CD14-positive monocyte (primary cell): Measurements from ENCODE around the gene BCO1. TPM values are rescaled to one million over a fixed set of nuclear protein-coding genes. Genes with fewer than 3 reads are reported as not detected.

Source experiments
- DNase-seq, 3 donors: peaks; one replicate each; pipeline ENCODE4 v3.0.0-alpha.2; 2011 to 2022
- H2AFZ ChIP-seq: 2 replicates; pipeline ENCODE4 v1.6.0; 2012; ENCODE audit warnings: mild to moderate bottlenecking, low read depth, low read length, inconsistent platforms; ENCODE audit not compliant: insufficient read depth, poor library complexity, severe bottlenecking
- H3K27ac ChIP-seq, 2 donors: 1 replicate in 1 of 2; 2 replicates in 1 of 2; pipeline ENCODE4 v1.5.1; 2012 to 2013; ENCODE audit warnings: low read length in 2 of 2, control low read depth in 1 of 2, inconsistent platforms in 1 of 2, low read depth in 1 of 2, mild to moderate bottlenecking in 1 of 2
- H3K27me3 ChIP-seq, 2 donors: one replicate each; pipeline versions ENCODE4 v1.6.0 to v1.6.1; 2011 to 2013; ENCODE audit warnings: low read length in 2 of 2; ENCODE audit not compliant: control insufficient read depth in 2 of 2, insufficient read depth in 2 of 2
- H3K36me3 ChIP-seq, 2 donors: replicated peaks in 1 of 2; 1 replicate in 1 of 2; 2 replicates in 1 of 2; pipeline versions ENCODE4 v1.5.1 to v1.6.1; 2012 to 2013; ENCODE audit warnings: low read length in 2 of 2, control low read depth in 1 of 2, inconsistent platforms in 1 of 2, mild to moderate bottlenecking in 1 of 2; ENCODE audit not compliant: insufficient read depth in 2 of 2, control insufficient read depth in 1 of 2
- H3K4me1 ChIP-seq, 2 donors: 1 replicate in 1 of 2; 2 replicates in 1 of 2; pipeline versions ENCODE4 v1.5.1 to v1.6.1; 2012 to 2013; ENCODE audit warnings: low read length in 2 of 2, control low read depth in 1 of 2, inconsistent platforms in 1 of 2, mild to moderate bottlenecking in 1 of 2, moderate library complexity in 1 of 2; ENCODE audit not compliant: insufficient read depth in 2 of 2, control insufficient read depth in 1 of 2
- H3K4me2 ChIP-seq: replicated peaks from 2 replicates; pipeline ENCODE3; 2012; ENCODE audit warnings: low read length, moderate library complexity, mild to moderate bottlenecking; ENCODE audit not compliant: poor library complexity, severe bottlenecking; ENCODE audit errors: extremely low read depth
- H3K4me3 ChIP-seq, 3 experiments: fragments of 200-600 bp in 1 of 3; sonication (generic) in 1 of 3; replicated peaks in 1 of 3; 1 replicate in 2 of 3; 2 replicates in 1 of 3; pipeline ENCODE4 v1.5.1; 2011 to 2013; ENCODE audit warnings: low read length in 3 of 3, mild to moderate bottlenecking in 3 of 3, control low read depth in 2 of 3, low read depth in 2 of 3, inconsistent platforms in 1 of 3, moderate library complexity in 1 of 3
- H3K79me2 ChIP-seq: 2 replicates; pipeline ENCODE4 v1.6.0; 2012; ENCODE audit warnings: mild to moderate bottlenecking, control low read depth, inconsistent platforms, low read length, moderate library complexity; ENCODE audit not compliant: insufficient read depth
- H3K9ac ChIP-seq: 2 replicates; pipeline ENCODE4 v1.6.0; 2017; ENCODE audit warnings: low read length, mild to moderate bottlenecking; ENCODE audit not compliant: insufficient read depth, poor library complexity, severe bottlenecking
- H3K9me3 ChIP-seq, 2 donors: replicated peaks in 1 of 2; 1 replicate in 1 of 2; 2 replicates in 1 of 2; pipeline versions ENCODE4 v1.5.1 to v1.6.1; 2012 to 2013; ENCODE audit warnings: low read length in 2 of 2, control low read depth in 1 of 2; ENCODE audit not compliant: control insufficient read depth in 1 of 2, insufficient read depth in 1 of 2
- H4K20me1 ChIP-seq: 2 replicates; pipeline ENCODE4 v1.6.0; 2012; ENCODE audit warnings: mild to moderate bottlenecking, low read length, control low read depth, moderate library complexity; ENCODE audit not compliant: insufficient read depth
- H3K27ac Mint-ChIP-seq, 7 donors: one replicate each; pipeline ENCODE4 v1.8.0; 2020; ENCODE audit warnings: mild to moderate bottlenecking in 7 of 7, mixed read lengths in 7 of 7, moderate library complexity in 6 of 7, inconsistent platforms in 2 of 7
- H3K27me3 Mint-ChIP-seq, 3 donors: one replicate each; pipeline ENCODE4 v1.8.0; 2021 to 2022; ENCODE audit warnings: low read depth in 3 of 3, mild to moderate bottlenecking in 3 of 3, mixed read lengths in 3 of 3, moderate library complexity in 3 of 3, inconsistent platforms in 1 of 3
- H3K36me3 Mint-ChIP-seq, 2 donors: one replicate each; pipeline ENCODE4 v1.8.0; 2020; ENCODE audit warnings: mixed read lengths in 2 of 2, inconsistent platforms in 1 of 2, mild to moderate bottlenecking in 1 of 2
- H3K4me1 Mint-ChIP-seq: one replicate; pipeline ENCODE4 v1.8.0; 2020; ENCODE audit warnings: mild to moderate bottlenecking, mixed read lengths
- H3K4me3 Mint-ChIP-seq, 2 donors: one replicate each; pipeline ENCODE4 v1.8.0; 2020; ENCODE audit warnings: mild to moderate bottlenecking in 2 of 2, mixed read lengths in 2 of 2, moderate library complexity in 1 of 2
- H3K9me3 Mint-ChIP-seq, 7 donors: one replicate each; pipeline ENCODE4 v1.8.0; 2020 to 2022; ENCODE audit warnings: mixed read lengths in 7 of 7, mild to moderate bottlenecking in 6 of 7, moderate library complexity in 6 of 7, inconsistent platforms in 2 of 7
- WGBS: methylation state at CpG from one replicate; pipeline ENCODE4 v1.1.5; 2013; ENCODE audit warnings: missing lambda C conversion rate; ENCODE audit not compliant: insufficient coverage; 5-methylcytosine and 5-hydroxymethylcytosine counted together
- intact Hi-C, 2 donors: fragments of 100-400 bp; cut with micrococcal nuclease; formaldehyde crosslinking; loops; one replicate each; pipeline versions ENCODE4 v1.15.0 to v1.15.1; 2023
- polyA plus RNA-seq, 3 donors: library from polyadenylated mRNA; depleted of rRNA in 1 of 3; unstranded in 2 of 3; stranded (reverse) in 1 of 3; fragments of 300-500 nt in 2 of 3; fragments of >200 nt in 1 of 3; fragmentation: Illumina TruSeq in 2 of 3; gene quantifications; 1 replicate in 2 of 3; 2 replicates in 1 of 3; pipeline ENCODE4 v1.2.3, GENCODE V29; 2012 to 2021
- TF ChIP-seq, protein P1 (sequence below): fragments of 200-600 bp; IDR thresholded peaks from one replicate; pipeline ENCODE4 v1.8.0; 2022; ENCODE audit warnings: antibody characterized with exemption, mild to moderate bottlenecking

Gene BCO1
- polyA plus RNA-seq, 3 donors, result not detected

DNA sequence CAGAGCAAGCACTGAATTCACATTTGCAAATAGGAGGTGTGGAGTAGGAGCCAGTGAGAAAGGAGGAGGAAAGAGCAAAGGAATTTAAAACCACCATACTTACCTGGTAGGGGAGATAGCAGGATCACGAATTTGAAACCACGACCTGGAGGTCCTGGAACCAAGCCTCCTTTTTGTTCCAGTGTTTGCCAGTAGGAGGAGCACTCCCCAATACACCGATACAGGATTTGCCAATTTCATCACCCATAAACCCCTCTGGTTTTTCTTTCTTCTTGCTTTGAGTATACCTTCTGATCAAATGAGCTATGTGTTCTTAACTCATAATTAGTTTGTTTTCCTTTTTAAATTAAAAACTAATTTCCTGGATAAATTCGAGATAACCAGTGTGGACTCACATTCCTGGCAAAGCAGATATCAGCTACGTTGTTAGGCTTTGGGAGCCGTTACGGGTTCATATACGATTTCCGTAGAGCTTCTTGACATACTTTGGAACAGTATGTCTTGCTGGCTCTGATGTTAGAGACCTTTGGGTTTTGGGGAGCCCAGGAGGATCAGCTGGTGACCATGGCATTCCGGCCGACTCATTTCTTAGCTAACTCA lies 22.7 kb downstream of the BCO1 start:
- H3K36me3 Mint-ChIP-seq, result no peaks in the 10 kb centered on the region
- H4K20me1 ChIP-seq, result no peaks in the 10 kb centered on the region
- peak in 1 of 3 donors; percentile 9 for DNase-seq
- H3K4me3 ChIP-seq, result no peak overlapping the region
- TF ChIP-seq, protein P1, sequence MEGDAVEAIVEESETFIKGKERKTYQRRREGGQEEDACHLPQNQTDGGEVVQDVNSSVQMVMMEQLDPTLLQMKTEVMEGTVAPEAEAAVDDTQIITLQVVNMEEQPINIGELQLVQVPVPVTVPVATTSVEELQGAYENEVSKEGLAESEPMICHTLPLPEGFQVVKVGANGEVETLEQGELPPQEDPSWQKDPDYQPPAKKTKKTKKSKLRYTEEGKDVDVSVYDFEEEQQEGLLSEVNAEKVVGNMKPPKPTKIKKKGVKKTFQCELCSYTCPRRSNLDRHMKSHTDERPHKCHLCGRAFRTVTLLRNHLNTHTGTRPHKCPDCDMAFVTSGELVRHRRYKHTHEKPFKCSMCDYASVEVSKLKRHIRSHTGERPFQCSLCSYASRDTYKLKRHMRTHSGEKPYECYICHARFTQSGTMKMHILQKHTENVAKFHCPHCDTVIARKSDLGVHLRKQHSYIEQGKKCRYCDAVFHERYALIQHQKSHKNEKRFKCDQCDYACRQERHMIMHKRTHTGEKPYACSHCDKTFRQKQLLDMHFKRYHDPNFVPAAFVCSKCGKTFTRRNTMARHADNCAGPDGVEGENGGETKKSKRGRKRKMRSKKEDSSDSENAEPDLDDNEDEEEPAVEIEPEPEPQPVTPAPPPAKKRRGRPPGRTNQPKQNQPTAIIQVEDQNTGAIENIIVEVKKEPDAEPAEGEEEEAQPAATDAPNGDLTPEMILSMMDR, result peak; percentile 82
- WGBS, result 93% methylated on average over 7 of the region's 11 CpGs
- no peaks in the 10 kb centered on the region for H3K79me2 ChIP-seq
- H3K4me1 Mint-ChIP-seq, result peaks cover 3% of the 10 kb centered on the region
- peak overlapping the region in 1 of 7 donors; percentile 40 for H3K27ac Mint-ChIP-seq
- no peak overlapping the region for H3K9ac ChIP-seq
- peaks cover 0 to 8% (median 3%) of the 10 kb centered on the region in 7 donors for H3K9me3 Mint-ChIP-seq
- H3K4me2 ChIP-seq, result peak overlapping the region; percentile 44
- intact Hi-C loops, result no loop called here
- H3K36me3 ChIP-seq, result no peaks in the 10 kb centered on the region
- peaks cover 3 to 6% (median 4%) of the 10 kb centered on the region in 3 donors for H3K27me3 Mint-ChIP-seq
- H2AFZ ChIP-seq, result no peak overlapping the region
- no peaks in the 10 kb centered on the region for H3K4me1 ChIP-seq
- H3K27ac ChIP-seq, result no peak overlapping the region
- H3K4me3 Mint-ChIP-seq, result peak overlapping the region in 1 of 2 donors; percentile 58
- no peaks in the 10 kb centered on the region for H3K9me3 ChIP-seq
- H3K27me3 ChIP-seq, result no peaks in the 10 kb centered on the region

DNA sequence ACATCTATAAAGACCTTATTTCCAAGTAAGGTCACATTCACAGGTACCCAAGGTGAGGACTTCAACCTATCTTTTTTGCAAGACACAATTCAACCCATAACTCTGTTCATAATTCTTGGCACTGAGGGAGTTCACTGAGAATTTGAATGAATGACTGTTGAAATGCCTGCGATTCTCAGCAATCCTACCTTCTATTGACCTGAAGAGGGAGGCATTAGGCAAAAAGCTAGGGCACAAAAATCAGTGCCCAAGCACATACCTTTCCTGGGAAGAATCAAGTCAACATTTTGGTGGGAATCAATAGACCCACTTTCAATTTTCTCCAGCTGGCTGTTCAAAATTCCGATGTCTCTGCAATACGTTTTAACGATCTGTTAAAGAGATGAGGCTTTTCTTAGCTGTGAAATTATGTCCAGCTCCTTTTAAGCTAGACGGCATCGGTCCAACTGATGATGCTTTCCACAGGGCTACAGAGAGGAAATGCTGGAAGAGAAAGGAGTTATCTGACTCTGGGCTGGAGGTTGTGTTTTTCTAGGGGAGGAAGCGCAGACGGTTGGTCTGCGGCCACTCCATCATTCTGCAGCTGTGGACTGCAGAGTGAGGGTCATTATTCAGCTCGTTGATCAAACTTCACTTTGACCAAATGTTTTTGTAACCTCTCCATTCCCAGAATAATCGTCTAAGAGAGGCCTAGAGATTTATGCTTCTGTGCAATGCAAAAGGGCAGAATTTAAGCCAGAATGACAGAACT lies 25.2 kb downstream of the BCO1 start:
- H3K4me1 ChIP-seq, result no peaks in the 10 kb centered on the region
- no peak overlapping the region for H2AFZ ChIP-seq
- no peaks in the 10 kb centered on the region for H3K36me3 ChIP-seq
- Mint-ChIP-seq H3K27ac (no peak overlapping the region), H3K4me1 (peaks cover 3% of the 10 kb centered on the region), H3K4me3 (no peak overlapping the region), H3K9me3 (peaks cover 0 to 7% (median 3%) of the 10 kb centered on the region in 7 donors), H3K36me3 (no peaks in the 10 kb centered on the region), H3K27me3 (peaks cover 1 to 5% (median 4%) of the 10 kb centered on the region in 3 donors)
- no peaks in the 10 kb centered on the region for H3K9me3 ChIP-seq
- H3K79me2 ChIP-seq, result no peaks in the 10 kb centered on the region
- H3K4me2 ChIP-seq, result no peak overlapping the region
- DNase-seq, result no peak
- intact Hi-C loops, result no loop called here
- H3K27ac ChIP-seq, result no peak overlapping the region
- no peaks in the 10 kb centered on the region for H3K27me3 ChIP-seq
- no peak overlapping the region for H3K4me3 ChIP-seq
- 91% methylated on average over 5 of the region's 11 CpGs for WGBS
- H3K9ac ChIP-seq, result no peak overlapping the region
- no peaks in the 10 kb centered on the region for H4K20me1 ChIP-seq
- TF ChIP-seq, protein P1, result no peak
